CD4-positive, alpha-beta T cell treated with Interleukin-6 at 100 ng/mL for 8 hours (primary cell): ENCODE data around the gene ACADS.
A peak's percentile ranks its signal among the peaks of the same experiment; 100 is the strongest.

Source experiments
- DNase-seq: peaks from one replicate; pipeline ENCODE4 v3.0.0-alpha.2; 2020; ENCODE audit warnings: mixed read lengths, low spot score

The ACADS gene

GRCh38 chr12:120702637-120703036 is 23.0 kb upstream of the ACADS start:
- no peak for DNase-seq

DNA sequence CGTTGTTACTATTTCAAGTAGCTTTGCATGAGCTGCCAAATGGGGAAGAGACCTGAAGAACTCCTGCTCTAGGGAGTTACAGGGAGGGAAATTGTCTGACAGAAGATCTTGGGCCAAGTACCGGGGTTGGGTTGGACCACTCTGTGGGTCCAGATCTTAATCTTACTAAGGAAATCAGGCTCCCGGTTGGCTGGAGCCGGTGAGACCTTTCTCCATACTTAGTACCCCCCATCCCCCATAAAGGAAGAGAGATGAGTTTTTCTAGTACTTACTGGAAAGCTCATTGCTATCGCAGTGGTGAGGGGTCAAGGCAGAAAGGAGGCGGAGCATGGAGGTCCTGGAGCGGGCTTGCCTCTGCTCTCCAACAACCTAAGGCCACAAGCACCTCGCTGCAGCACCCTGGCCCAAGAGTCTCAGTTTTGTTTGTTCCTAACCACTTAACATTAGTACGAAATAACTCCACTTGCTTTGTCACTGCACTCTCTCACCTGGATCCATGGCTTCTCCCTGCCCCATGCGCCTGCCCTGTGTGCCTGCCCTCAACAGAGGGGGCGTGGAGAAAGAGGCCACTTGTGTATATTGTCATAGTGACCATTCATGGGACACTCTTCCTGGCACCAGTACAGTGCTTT is 22.2 kb upstream of the ACADS start:
- DNase-seq = no peak

DNA sequence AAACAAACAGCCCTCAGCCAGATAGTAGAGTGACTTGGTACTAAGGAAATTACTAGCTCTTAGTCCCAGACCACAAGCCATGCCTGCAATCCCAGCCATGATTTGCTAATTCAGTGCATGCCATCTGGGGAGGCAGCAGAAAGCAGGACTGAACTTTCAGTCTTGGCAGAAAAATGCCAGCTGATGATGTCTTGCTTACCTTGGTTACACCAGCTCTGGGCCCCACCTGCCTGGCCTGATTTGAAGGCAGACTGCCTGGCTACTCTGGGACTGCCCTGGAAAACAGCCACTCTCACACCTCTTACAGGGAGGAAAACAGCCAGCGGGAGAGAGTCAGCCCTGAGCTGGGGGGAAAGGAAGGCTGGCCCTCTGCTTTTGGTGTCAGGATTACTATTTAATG is 20.0 kb upstream of the ACADS start:
- no peak for DNase-seq

GRCh38 chr12:120706029-120706428 is 19.6 kb upstream of the ACADS start:
- DNase-seq = no peak

- DNase-seq = no peak
These were observed 17.0 kb upstream of the ACADS start for GRCh38 chr12:120708651-120709050.

DNA sequence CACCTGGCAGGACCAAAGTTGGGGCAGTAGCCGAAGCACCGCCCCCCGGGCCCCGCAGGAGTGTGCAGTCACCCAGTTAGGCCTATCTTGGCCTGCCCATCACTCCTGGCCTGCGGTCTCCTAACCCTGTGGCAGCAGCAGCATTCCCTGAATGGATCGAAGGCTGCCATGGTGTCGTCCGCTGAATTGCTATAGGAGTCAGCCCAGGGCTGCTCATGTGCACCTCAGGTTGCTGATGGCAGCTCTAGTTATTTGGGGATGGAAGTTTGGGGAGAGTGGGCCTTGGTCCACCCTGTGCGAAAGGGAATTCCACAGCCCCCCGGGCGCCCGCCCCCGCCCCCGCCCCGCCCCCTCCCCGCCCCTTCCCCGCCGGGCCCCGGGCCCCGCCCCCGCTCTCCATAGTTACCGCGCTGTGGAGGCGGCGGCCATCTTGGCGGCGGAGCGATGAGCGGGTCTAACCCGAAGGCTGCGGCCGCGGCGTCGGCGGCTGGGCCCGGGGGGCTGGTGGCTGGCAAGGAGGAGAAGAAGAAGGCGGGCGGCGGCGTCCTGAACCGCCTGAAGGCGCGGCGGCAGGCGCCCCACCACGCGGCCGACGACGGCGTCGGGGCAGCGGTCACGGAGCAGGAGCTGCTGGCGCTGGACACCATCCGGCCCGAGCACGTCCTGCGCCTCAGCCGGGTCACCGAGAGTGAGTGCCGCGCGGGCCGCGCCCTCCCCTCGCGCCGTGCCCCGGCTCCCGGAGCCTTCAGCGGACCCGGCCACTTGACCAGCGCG is 15.4 kb upstream of the ACADS start, which contains the start of gene UNC119B:
TSS of gene UNC119B (plus strand) at position 428 of the 774 bp plus-strand sequence. CDS start at position 445, 17 bp downstream.
- peak; percentile 63 for DNase-seq

GRCh38 chr12:120710805-120711296 is 14.8 kb upstream of the ACADS start:
- no peak for DNase-seq

- no peak for DNase-seq
These were observed 14.2 kb upstream of the ACADS start for GRCh38 chr12:120711411-120711810.

GRCh38 chr12:120712610-120713009 is 13.0 kb upstream of the ACADS start:
- no peak for DNase-seq

DNA sequence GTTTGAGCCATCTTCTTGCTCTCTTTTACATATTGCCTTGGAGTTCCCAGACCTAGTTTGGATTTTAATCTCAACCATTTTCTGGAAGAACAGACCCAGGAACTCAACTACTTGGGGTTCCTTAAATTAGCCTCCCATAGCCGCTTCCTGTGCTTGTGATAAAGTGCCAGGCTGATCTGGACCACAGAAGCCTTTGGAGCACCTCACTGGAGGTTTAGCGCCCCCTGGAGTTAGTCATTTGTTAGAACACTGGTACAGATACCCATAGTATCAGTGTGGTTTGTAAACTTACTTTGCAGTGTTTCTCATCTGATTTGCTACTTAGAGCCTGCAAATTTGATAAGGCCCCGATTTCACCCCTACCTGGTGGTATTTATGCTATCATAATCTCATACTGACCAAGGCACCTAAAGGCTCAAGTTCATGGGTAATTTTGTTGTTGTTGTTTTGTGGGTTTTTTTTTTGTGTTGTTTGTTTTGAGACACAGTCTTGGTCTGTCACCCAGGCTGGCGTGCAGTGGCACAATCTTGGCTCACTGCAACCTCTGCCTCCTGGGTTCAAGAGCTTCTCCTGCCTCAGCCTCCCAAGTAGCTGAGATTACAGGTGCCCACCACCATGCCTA is 11.7 kb upstream of the ACADS start:
- peak; percentile 87 for DNase-seq

- no peak for DNase-seq
These were observed 7.6 kb upstream of the ACADS start for GRCh38 chr12:120718055-120718454.

- DNase-seq = no peak
These were observed 6.6 kb upstream of the ACADS start for GRCh38 chr12:120719072-120719471.

DNA sequence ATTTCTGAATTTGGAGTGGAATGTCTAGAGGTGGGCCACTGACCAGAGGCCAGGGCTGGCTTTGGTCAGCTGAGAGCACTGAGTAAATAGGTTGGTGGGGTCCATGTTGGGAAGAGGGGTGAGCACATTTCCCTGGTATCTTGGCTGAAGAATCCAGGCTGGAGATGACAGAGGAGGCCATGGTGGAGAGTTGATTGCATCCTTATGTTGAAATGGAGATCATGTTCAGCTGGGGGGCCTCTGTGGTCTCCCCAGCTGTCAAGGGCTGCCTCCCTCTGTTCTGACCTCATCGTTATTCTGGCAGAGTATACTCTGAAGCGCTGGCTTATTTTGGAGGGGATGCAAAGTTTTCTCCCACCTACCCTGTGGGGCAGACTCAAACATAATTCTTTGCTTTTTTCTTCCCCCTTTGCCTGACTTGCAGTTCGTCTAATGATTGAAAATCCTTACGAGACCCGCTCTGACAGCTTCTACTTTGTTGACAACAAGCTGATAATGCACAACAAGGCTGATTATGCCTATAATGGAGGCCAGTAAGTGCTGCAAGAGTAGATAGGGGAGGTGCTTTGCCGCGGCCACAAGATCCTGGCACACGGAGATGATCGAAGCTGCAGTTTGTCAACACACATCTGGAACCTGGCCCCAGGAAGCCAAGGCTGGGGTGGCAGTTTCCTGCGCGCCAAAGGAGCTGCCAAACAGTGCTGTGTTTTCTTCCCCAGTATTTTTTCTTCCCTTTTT is 6.0 kb upstream of the ACADS start:
- no peak for DNase-seq

- no peak for DNase-seq
These were observed 5.2 kb upstream of the ACADS start for GRCh38 chr12:120720234-120720986.

GRCh38 chr12:120720987-120721801 is 4.4 kb upstream of the ACADS start:
- DNase-seq = no peak

DNA sequence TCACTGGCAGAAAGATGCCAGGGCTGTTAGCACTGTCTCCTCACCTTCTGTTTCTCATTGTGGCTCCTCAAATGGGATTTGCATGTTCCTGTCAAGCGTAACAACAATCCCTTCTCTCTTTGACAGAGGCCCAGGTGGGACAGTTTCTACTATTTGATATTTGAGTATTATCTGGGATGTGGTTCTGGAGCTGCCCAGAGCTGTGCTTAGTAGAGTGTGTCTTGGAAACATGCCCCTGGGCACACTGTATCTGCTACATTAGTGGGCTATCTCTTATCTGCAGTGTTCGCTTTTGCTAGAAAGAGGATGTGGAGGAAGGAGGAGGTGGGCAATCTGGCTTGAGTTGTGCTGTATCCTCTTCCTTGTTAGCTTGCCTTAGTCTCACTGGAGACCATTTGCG is 3.8 kb upstream of the ACADS start:
- no peak for DNase-seq

DNA sequence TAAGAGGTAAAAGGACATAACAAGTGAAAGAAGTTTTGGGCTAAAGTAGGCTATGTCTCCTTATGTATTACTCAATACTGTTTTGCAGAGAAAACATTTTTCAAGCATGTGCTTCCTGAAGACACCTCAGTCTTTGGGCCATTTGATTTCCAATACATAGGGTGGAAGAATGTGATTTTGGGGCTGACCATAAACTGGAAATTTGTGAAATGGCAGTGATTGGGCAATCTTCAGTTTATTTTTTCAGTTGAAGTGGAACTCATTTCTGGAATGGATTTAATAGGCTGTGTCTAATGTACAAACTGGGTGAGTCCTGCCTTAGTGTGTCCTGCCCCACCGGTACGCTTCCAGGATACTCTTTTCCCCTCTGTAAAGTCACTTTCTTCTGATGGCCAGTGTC is 2.8 kb upstream of the ACADS start:
- no peak for DNase-seq

GRCh38 chr12:120724720-120725119 is 906 bp upstream of the ACADS start:
- DNase-seq = no peak

- no peak for DNase-seq
These were observed 421 bp upstream of the ACADS start for GRCh38 chr12:120725151-120725658.

GRCh38 chr12:120726510-120726793 is 826 bp downstream of the ACADS start:
- DNase-seq = no peak

GRCh38 chr12:120726961-120727360 is 1.3 kb downstream of the ACADS start:
- DNase-seq = no peak
